Measurements from ENCODE around the gene MAN1A2. TPM values are rescaled to one million over a fixed set of nuclear protein-coding genes. Genes with fewer than 3 reads are reported as not detected.

The MAN1A2 gene
- total RNA-seq, 1 donor from 2014 or later = 23.1 TPM

DNA sequence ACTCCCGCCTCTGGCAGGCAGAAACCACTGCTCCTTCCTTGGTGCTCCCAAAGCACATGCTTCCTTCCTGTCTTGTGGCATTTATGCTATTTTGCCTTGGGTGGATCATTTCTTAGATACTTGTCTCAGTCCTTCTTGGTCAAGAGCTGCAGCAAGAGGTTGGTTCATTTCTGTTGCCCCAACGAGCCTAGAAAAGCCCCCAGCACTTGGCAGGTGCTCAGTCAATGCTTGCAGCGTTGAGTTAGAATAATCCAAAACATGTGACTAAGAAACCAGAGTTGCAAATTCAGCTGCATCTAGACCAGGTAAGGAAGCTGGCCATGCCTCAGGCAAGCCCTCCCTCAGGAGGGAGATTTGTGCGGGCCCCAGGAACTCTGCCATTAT, 196.2 kb downstream of the MAN1A2 start:
- TF ChIP-seq, protein P1, sequence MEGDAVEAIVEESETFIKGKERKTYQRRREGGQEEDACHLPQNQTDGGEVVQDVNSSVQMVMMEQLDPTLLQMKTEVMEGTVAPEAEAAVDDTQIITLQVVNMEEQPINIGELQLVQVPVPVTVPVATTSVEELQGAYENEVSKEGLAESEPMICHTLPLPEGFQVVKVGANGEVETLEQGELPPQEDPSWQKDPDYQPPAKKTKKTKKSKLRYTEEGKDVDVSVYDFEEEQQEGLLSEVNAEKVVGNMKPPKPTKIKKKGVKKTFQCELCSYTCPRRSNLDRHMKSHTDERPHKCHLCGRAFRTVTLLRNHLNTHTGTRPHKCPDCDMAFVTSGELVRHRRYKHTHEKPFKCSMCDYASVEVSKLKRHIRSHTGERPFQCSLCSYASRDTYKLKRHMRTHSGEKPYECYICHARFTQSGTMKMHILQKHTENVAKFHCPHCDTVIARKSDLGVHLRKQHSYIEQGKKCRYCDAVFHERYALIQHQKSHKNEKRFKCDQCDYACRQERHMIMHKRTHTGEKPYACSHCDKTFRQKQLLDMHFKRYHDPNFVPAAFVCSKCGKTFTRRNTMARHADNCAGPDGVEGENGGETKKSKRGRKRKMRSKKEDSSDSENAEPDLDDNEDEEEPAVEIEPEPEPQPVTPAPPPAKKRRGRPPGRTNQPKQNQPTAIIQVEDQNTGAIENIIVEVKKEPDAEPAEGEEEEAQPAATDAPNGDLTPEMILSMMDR (conservative IDR thresholded peaks at IDR 0.05; ENCODE audit: low read depth, low read length) = no peak
- no peak for DNase-seq (ENCODE audit: low read depth)
- no peak overlapping the region for H3K4me3 ChIP-seq (ENCODE audit: low read depth, low read length)

DNA sequence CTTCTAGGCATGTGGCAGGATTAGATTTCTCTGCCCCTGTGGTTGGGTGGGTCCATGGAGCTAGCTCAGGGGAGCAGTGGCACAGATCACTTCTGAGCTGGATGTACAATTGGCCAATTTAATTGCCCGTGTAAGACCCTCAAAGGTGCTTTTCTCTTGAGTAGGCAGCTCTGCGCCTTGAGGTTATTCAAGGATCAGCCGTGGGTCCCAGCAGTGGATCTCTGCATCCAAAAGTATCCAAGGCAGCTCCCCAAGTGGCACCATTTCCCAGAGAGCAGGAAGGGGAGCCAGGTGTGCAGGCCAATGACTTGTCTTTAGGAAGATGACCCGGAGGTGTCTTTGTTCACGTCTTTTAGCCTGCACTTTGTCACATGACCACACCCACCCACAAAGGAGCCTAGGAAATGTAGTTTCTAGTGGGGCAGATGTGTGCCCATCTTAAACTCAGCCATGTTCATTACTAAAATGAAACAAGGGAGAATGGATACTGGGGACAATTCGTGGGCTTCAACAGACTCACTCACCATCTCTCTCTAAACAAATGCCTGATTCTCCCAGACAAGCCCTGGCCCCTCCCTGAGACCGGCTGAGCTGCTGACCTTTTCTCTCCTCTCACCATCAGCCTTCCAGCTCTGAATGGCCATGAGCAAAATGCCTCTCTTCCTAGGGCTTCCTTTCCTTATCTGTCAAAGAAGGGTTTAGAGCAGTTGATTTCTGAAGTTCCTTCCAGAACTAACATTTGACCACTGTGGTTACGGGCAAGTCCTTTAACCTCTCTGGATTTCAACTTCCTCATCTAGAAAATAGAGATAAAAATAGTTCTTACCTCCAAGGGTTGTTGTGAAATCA, 197.2 kb downstream of the MAN1A2 start:
- no peak overlapping the region for H3K4me3 ChIP-seq (ENCODE audit: low read depth, low read length)
- no peak for DNase-seq (ENCODE audit: low read depth)
- TF ChIP-seq, protein P1 (conservative IDR thresholded peaks at IDR 0.05; ENCODE audit: low read depth, low read length) = no peak

DNA sequence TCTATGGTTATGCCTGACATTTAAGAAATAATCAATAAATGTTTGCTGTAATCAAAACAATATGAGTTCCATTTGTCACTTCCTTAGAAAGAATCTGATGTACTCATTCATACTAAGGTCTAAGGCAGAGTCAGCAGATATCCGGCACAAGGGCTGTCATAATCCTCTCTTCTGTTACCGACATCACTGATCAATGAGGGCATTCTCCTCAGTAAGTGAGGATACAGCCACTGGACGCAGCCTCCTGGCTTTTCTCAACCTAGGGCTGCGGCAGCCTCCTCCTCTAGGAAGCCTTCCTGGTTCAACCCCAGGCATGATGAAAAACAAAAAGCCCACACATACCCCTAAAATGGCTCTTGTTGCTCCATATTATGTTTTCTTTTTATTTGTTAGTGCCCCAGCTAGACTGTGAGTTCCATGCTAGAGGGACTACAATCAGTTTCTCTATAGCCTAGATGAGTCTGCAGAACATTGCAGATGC, 197.9 kb downstream of the MAN1A2 start:
- no peak for DNase-seq (ENCODE audit: low read depth)
- TF ChIP-seq, protein P1 (conservative IDR thresholded peaks at IDR 0.05; ENCODE audit: low read depth, low read length) = no peak
- H3K4me3 ChIP-seq (ENCODE audit: low read depth, low read length) = no peak overlapping the region

DNA sequence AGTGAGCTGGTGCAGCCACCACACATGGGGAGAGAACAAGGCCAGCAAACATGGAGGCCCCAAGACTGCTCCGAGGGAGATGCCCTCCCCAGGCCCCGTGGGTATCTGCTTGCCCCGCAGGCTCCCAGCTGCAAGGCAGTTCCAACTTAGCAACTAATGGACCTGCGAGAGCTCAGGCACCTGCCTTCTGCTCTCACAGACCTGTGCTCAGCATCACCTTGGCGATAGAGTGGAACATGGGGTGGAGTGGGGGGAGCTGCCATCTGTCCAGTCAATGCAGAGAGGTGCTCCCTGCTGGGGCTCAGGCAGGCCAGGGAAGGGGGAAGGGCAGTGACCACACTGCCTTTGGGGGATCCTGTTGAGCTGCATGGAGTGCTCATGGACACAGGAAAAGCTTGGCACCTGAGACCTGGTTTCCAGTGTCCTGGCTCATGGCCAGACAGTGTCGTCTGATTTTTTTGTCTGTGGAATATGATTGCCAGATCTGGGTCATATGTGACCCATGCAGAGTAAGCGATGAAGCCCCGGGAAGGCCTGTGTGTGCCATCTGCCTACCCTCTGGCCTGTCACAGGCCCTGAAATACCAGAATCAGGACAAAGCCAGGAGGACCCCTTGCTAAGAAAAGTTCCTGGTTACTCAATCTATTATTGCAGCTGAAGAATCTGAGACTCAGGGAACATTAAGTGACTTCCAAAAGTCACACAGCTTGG, 198.7 kb downstream of the MAN1A2 start:
- TF ChIP-seq, protein P1 (conservative IDR thresholded peaks at IDR 0.05; ENCODE audit: low read depth, low read length) = no peak
- DNase-seq (ENCODE audit: low read depth) = no peak
- H3K4me3 ChIP-seq (ENCODE audit: low read depth, low read length) = no peak overlapping the region

DNA sequence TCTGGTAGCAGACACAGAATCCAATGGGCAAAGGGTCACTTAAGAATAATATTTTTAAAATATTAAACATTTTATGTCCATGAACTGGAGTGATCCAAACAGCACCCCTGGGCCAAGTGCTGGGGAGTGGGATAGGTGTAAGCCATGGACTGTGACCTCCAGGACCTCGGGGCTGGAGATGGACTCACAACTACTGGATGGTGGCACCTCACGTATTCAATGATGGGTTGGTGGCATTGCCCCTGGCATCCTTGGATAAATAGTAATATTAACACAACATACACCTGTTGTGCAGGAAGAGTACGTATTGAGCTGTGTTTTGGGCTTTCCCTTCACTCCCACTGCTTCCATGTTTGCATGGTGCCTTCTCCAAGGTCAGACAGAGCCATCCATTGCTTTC, 199.3 kb downstream of the MAN1A2 start:
- no peak for DNase-seq (ENCODE audit: low read depth)
- H3K4me3 ChIP-seq (ENCODE audit: low read depth, low read length) = no peak overlapping the region
- TF ChIP-seq, protein P1 (conservative IDR thresholded peaks at IDR 0.05; ENCODE audit: low read depth, low read length) = no peak

DNA sequence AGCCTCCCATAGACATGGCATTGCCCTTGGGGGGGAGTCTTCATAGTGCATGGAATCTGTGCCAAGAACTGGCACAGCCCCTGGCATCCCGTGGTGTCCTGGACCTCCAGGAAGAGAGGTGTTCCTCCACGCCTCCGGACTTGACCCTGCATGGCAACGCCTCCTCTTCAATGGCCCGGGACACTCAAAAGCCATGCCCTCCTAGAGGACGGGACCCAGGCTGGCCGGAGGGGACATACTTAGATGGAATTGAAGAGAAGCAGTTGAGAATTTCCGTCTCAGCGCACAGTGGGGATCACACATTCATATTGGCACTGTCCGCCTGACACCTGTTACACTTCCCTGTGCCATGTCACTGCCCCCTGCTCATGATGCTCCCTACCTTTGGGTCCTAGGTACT, 200.2 kb downstream of the MAN1A2 start:
- no peak overlapping the region for H3K4me3 ChIP-seq (ENCODE audit: low read depth, low read length)
- no peak for DNase-seq (ENCODE audit: low read depth)
- TF ChIP-seq, protein P1 (conservative IDR thresholded peaks at IDR 0.05; ENCODE audit: low read depth, low read length) = no peak
